Adrenal gland (tissue), 5 donors: ENCODE data around the gene CHRM1.

Source experiments
- CTCF ChIP-seq, 6 experiments: fragments of 450-650 bp in 4 of 6; fragments of 200-600 bp in 2 of 6; sonication (generic) in 1 of 6; IDR thresholded peaks; 1 replicate in 5 of 6; 2 replicates in 1 of 6; pipeline versions ENCODE4 v1.5.1 to v1.8.0; 2016 to 2021; ENCODE audit warnings: antibody characterized with exemption in 6 of 6, mild to moderate bottlenecking in 2 of 6, moderate library complexity in 1 of 6
- POLR2A ChIP-seq, 2 donors: fragments of 450-650 bp; IDR thresholded peaks; one replicate each; pipeline ENCODE4 v1.6.1; 2017; ENCODE audit warnings: antibody characterized with exemption in 2 of 2, mild to moderate bottlenecking in 2 of 2, moderate library complexity in 1 of 2
- donor health status: DM: no; HTN: no; CAD: no.

- no peak for TF ChIP-seq CTCF (IDR thresholded peaks at IDR 0.05)
- TF ChIP-seq POLR2A (IDR thresholded peaks at IDR 0.05): no peak
These were observed 35.9 kb downstream of the CHRM1 start for GRCh38 chr11:62885137-62885750.
